Astrocyte of the spinal cord (primary cell): ENCODE measurements around the gene TMEM18.

Experiments
- DNase-seq: peaks from one replicate; pipeline ENCODE4 v3.0.0; 2011; ENCODE audit warnings: low read depth, low spot score
- H3K4me3 ChIP-seq: 2 replicates; pipeline ENCODE4 v1.5.1; 2011; ENCODE audit warnings: low read depth, mild to moderate bottlenecking, low read length, moderate library complexity
- in situ Hi-C: cut with HindIII; loops from 2 replicates; pipeline ENCODE4 v1.10.0; 2017; ENCODE audit warnings: low sequenced_read_pairs
- TF ChIP-seq, protein P1 (sequence below): IDR thresholded peaks from 2 replicates; pipeline ENCODE4 v1.5.1; 2012; ENCODE audit warnings: low read depth, mild to moderate bottlenecking, low read length, inconsistent platforms

TMEM18 gene

GRCh38 chr2:677056-677958, at the start of gene TMEM18:
TSS of gene TMEM18 (minus strand) at chr2:677406. CDS start at chr2:677345, 61 bp downstream.
- TF ChIP-seq, protein P1, sequence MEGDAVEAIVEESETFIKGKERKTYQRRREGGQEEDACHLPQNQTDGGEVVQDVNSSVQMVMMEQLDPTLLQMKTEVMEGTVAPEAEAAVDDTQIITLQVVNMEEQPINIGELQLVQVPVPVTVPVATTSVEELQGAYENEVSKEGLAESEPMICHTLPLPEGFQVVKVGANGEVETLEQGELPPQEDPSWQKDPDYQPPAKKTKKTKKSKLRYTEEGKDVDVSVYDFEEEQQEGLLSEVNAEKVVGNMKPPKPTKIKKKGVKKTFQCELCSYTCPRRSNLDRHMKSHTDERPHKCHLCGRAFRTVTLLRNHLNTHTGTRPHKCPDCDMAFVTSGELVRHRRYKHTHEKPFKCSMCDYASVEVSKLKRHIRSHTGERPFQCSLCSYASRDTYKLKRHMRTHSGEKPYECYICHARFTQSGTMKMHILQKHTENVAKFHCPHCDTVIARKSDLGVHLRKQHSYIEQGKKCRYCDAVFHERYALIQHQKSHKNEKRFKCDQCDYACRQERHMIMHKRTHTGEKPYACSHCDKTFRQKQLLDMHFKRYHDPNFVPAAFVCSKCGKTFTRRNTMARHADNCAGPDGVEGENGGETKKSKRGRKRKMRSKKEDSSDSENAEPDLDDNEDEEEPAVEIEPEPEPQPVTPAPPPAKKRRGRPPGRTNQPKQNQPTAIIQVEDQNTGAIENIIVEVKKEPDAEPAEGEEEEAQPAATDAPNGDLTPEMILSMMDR, result peak; percentile 41
- in situ Hi-C loops, result no loop called here
- peak; percentile 98 for DNase-seq
- H3K4me3 ChIP-seq, result peak within 1 kb of the TSS; percentile 97

DNA sequence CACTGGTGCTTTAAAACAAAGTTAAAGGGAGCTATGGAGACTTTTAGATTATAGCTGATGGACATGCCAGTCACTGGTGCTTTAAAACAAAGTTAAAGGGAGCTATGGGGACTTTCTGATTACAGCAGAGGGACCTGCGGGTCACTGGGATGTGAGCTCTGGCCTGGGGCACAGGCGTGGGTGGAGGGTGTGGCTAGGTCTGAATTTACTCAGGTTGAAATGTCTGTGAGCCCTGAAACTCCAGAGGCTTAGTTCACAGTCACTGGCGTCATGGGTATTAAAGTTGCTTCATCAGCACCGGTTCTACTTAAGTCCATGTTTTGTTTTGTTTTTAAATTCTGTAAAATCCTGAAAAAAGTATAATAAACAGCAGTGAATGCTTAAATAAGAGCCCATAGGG, 49.0 kb upstream of the TMEM18 start:
- in situ Hi-C loops, result no loop called here
- no peak overlapping the region for H3K4me3 ChIP-seq
- no peak for DNase-seq
- TF ChIP-seq, protein P1, result no peak

DNA sequence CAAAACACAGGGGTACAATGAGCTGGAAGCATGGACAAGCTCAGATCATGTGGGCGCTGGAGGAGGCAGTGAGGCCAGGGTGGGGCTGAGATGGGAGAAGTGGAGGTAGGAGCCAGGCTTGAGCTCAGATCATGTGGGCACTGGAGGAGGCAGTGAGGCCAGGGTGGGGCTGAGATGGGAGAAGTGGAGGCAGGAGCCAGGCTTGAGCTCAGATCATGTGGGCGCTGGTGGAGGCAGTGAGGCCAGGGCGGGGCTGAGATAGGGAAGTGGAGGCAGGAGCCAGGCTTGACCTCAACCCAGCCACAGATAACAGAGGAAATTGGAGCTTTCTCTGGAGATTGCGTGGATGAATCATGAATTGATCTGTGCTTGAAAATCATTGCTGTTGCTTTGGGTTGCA, 48.3 kb upstream of the TMEM18 start:
- TF ChIP-seq, protein P1, result no peak
- H3K4me3 ChIP-seq, result no peak overlapping the region
- DNase-seq, result no peak
- in situ Hi-C loops, result no loop called here

- in situ Hi-C loops, result no loop called here
- DNase-seq, result no peak
- TF ChIP-seq, protein P1, result no peak
- H3K4me3 ChIP-seq, result no peak overlapping the region
These were observed 46.6 kb upstream of the TMEM18 start for GRCh38 chr2:723761-724160.

DNA sequence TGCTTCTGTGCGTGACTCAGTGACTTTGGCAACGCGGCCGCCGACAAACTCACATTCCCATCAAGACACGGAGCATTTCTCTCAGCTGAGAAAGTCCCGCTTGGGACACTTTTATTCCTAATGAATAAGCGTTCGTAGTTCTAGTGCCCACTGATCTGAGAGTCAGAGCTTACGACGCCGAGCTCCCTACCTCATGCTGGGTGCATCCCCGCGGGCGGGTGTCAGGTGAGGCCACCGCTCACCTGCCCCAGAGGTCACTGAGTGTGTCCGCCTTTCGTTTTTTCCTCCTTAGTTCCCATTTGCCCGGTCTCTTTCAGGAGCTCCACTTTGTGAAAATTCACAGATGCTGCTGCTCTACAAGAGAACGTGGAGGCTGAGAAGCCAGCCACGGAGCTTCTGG, 43.6 kb upstream of the TMEM18 start:
- TF ChIP-seq, protein P1, result no peak
- no peak overlapping the region for H3K4me3 ChIP-seq
- in situ Hi-C loops, result no loop called here
- DNase-seq, result no peak

GRCh38 chr2:719734-720133, 42.5 kb upstream of the TMEM18 start:
- in situ Hi-C loops, result no loop called here
- no peak overlapping the region for H3K4me3 ChIP-seq
- TF ChIP-seq, protein P1, result no peak
- DNase-seq, result no peak
